T follicular helper cell (primary cell): Measurements from ENCODE around the gene OR1D2.
A peak's percentile ranks its signal among the peaks of the same experiment; 100 is the strongest.
"Not testable (repeated sequence)": the region's sequence is repeated elsewhere in the genome, so short reads cannot be mapped to it uniquely, and the experiment has no call there.

Experiments
- DNase-seq: peaks from one replicate; pipeline ENCODE4 v3.0.0-alpha.2; 2020; ENCODE audit warnings: low read depth
- total RNA-seq, 2 experiments: gene quantifications; one replicate each; lab custom pipeline; 2026; lab: John Stamatoyannopoulos, UW

The OR1D2 gene, protein sequence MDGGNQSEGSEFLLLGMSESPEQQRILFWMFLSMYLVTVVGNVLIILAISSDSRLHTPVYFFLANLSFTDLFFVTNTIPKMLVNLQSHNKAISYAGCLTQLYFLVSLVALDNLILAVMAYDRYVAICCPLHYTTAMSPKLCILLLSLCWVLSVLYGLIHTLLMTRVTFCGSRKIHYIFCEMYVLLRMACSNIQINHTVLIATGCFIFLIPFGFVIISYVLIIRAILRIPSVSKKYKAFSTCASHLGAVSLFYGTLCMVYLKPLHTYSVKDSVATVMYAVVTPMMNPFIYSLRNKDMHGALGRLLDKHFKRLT
- total RNA-seq, result 0 reads per million in 2 experiments

DNA sequence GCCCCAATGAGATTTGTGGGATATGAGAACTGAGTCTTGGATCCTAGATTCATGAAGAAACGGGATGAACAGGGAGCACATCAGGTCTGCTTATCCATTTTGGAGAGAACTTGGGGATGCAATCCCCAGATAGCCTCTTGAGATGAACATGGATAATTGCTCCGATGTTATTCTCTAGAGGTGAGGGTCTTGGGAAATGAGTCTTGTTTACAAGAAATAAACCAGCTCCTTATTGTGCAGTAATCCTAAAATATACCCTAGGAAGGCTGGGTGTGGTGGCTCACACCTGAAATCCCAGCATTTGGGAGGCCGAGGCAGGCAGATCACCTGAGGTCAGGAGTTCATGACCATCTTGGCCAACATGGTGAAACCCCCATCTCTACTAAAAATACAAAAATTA, at the start of gene OR1D2:
Gene OR1D2 (minus strand): TSS at position 101 of the 400 bp plus-strand sequence. CDS start 11,426 bp downstream, outside the sequence.
- no peak for DNase-seq

DNA sequence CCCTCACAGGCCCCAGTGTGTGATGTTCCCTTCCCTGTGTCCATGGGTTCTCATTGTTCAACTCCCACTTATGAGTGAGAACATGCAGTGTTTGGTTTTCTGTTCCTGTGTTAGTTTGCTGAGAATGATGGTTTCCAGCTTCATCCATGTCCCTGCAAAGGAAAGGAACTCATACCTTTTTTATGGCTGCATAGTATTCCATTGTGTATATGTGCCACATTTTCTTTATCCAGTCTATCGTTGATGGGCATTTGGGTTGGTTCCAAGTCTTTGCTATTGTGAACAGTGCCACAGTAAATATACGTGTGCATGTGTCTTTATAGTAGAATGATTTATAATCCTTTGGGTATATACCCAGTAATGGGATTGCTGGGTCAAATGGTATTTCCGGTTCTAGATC, 33.3 kb upstream of the OR1D2 start:
- DNase-seq, result not testable (repeated sequence)

DNA sequence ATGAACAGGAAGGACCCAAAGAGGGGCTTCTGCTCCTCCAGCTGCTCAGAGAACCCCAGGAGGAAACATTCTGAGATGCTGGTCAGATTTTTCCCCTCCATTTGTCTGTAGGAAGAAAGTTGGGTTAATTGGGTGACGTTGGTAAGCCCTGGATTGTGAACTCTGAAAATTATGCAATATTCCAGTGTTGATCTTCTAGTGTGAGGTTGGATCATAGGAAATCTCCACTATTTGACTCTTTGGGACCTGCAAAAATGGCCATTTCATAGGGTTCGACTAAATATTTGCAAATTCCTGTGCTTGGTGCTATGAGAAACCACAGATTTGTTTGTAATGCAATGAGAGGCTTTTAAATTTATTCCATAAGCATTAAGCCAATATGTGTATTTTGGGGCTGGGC, 23.2 kb upstream of the OR1D2 start, which contains the start of gene OR1G1:
Gene OR1G1 (minus strand): TSS at position 101 of the 400 bp plus-strand sequence. CDS start 0 bp downstream, at position 101.
- no peak for DNase-seq

DNA sequence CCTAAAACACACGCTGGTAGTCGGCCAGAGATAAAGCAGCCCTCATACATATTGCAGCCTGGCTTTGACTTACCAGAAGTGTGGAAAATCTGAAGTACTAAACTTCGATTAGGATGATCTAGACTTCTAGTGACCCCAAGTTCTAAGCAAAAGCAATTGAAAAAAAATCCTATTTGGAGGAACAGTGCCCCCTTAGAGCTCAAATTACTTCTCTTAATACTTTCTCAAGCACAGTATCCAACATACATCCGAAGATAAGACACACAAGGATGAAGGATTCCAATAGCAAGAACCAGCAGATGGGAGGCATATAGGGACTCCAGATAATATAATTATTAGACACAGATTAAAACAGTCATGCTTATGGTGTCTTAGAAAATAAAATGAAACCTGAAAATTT, 30.4 kb downstream of the OR1D2 start:
- not testable (repeated sequence) for DNase-seq

DNA sequence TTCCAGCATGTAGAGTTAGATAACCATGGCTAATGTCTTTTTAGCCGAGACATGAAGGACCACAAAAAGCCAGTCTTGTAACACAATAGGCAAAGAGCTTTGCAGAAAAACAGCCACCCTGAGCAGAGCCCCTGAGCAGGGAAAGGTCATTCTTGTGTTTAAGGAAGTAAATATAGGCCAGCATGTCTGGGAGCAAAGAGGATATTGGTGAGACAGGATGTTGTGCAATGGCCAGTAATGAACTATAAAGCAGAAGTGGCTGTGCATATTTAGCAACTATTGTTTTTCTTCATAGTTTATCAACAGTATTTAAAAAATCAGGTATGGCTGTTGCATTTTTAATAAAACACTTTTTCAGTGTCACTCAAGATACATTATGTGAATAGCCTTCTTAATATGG, 39.0 kb downstream of the OR1D2 start:
- DNase-seq, result not testable (repeated sequence)

DNA sequence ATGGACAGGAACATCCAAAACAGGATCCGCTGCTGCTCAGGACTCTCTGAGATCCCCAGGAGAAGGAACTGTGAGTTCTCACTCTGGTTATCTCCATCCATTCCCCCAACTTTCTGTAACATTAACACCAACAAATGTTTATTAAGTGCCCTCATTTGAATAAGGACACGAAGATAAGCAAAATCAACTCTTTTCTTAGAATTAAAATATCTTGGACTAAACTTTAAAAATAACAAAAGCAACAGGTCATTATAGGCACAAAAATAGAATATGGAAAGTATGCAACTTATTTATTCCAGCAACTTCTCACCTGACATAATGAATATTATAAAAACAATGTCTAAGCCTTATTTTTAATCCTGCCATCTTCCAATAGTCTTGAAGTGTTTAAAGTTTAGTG, 40.7 kb downstream of the OR1D2 start, which contains the start of gene OR1D5:
Gene OR1D5 (minus strand): TSS at position 101 of the 400 bp plus-strand sequence. CDS start 0 bp downstream, at position 101.
- DNase-seq, result not testable (repeated sequence)

DNA sequence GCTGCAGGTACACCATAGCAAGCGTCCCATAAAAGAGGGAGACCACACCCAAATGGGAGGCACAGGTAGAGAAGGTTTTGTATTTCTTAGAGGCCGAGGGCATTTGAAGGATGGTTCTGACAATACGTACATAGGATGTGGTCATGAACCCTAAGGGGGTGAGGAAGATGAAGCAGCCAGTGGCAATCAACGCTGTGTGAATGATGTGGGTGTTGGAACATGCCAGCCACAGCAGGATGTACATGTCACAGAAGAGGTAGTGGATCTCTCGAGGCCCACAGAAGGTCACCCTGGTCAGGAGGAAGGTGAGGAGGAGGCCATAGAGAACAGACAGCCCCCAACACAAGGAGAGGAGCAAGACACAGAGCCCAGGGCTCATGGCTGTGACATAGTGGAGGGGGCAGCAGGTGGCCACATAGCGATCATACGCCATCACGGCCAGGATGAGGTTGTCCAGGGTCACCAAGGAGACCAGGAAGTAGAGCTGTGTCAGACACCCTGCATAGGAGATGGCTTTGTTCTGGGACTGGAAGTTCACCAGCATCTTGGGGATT, 41.3 kb downstream of the OR1D2 start:
- DNase-seq, result not testable (repeated sequence)

DNA sequence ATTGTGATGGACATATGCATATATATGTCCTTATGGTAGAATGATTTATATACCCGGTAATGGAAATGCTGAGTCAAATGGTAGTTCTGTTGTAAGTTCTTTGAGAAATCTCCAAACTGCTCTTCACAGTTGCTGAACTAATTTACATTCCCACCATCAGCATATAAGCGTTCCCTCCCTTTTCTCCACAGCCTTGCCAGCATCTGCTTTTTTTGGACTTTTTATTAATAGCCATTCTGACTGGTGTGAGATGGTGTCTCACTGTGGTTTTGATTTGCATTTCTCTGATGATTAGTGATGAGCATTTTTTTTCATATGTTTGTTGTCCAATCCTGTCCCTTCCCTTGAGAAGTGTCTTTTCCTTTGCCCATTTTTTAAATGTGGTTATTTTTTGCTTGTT, 49.4 kb downstream of the OR1D2 start:
- not testable (repeated sequence) for DNase-seq

DNA sequence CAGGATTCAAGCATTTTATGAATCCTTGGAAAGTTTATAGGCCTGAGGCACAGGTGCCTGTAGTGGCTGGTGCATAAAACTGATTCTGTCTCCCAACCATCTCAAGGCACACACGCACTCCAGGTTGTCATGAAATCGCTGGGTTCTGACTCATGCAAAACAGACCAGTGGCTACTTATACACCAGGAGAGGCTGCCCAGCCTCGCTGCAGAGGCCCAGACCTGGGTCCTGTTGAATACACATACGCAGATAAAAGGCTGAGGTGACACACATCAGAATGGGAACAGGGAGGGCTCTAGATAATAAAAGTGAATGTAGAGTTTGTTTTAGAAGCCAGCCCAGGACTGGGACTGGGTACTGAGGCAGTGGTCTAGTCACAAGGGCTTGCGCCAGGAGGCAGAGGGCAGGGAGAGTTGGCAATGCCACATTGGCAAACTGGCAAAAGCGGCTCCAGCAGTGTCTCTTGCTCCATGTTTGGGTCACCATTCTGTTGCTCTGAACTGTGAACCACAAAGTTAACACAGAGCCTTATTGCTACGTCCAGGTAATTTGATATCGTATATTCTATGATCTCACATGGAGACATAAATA, 54.4 kb downstream of the OR1D2 start:
- no peak for DNase-seq

DNA sequence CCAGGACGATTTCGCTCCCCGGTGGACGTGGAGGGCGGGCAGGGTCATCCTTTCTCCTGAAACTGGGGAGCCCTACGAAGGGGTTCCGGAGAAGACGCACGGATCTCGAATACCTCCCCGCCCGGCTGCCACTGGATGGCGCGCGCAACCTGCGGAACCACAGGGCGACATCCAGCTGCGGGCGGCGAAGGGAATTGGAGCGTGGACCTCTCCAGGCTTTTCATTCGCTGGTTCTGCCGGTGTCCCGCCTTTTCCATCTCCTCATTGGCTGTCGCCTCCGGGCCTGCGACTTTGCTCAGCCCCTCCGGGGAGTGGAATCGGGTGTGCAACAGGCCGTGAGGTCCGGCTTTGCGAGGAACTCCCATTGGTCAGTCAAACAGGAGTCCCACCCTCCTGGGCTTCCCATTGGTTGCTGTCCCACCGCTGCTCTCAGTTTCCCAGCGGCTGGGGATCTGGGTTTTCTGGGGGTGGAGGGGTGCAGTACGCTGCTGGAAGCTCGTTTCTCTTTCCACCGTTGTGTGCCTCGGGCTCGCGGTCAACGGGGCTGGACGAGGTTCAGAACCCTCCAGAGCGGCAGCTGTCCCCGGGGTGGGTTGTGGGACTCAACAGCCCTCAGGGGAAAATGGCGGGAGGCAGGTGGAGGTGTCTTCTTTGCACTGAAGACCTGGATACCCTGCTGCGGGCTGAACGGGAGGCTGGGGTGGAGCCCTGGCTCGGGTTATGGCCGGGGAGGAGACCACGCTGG, 55.3 kb downstream of the OR1D2 start:
- DNase-seq, result peak; percentile 91

DNA sequence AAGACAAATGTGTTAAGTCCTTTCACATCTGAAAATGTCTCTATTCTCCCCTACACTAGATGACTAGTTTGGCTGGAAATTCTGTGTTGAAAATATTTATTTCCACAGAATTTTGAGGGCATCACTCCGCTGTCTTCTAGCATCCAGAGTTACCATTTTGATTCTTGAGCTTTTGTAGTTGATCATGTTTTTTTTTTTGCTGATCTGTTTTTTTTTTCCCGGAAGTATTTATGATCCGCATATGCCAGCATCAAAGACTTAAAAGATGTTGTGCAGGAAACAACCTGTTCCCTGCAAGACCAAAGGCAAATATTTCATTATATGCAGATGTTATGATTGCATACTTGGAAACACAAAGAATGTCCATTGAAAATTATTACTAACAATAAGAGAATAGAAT, 57.5 kb downstream of the OR1D2 start:
- DNase-seq, result no peak

DNA sequence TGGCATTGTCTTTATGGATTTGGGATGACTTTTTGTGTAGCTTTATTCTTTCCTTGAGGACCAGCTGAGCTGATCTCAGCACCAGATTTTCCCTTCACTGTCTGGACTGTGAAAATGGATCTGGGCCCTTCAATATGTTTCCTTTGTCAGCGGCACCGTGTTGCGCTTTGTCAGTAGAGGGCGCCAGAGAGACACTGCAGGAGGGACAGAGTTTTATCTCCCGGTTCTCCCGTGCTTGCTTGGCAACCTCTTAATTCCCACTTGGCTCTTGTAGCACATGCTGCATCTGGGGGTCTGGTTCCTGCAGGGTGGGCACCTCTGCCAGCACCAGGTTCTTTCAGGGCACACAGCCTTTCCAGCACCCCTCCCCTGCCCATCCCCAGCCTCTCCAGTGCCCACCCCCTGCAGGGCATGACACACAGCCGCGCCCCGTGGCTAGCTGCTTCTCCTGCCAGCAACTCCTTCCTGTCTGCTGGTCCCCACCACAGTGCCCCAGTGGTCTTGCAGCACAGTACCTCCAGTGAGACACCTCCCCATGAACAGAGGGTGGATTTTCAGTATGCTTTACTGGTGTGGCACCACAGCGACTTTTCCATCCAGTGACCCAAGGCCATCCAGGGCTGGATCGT, 60.4 kb downstream of the OR1D2 start:
- no peak for DNase-seq

DNA sequence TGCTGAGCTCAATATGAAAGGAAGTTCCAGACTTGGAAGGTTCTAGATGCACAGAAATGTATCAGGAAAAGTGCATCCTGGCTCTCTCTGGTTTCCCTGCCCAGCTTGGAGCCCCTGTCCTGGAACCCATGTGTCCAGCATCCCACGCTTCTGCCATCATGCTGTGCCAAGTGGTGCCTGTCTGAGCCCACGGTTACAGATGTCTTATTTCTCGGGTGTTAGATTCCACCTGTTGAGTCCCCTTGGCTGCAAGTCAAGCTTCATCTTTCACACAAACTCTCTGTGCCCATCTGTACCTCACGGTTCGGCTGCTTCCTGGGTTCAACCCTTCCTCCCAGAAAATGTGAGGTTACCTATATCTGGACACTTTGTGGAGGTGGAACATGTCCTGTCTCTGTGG, 63.3 kb downstream of the OR1D2 start:
- no peak for DNase-seq

DNA sequence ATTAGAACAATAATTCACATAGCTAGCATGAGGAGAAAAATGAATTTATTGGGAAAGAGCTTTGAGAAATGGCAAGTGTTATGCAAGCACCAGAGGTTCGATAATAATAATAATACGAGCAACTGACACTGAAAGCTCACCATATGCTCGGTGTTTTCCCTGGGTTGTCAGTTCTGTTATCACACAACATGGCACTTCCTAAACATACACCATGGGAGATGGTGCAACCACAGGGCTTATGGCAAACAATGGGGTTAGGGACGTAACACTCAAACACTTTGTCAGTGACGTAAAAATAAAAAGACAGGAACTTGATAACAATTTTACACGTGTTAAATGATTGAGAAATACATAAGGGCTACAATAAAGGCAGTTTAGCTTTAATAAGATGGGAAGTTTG, 64.5 kb downstream of the OR1D2 start:
- DNase-seq, result no peak

DNA sequence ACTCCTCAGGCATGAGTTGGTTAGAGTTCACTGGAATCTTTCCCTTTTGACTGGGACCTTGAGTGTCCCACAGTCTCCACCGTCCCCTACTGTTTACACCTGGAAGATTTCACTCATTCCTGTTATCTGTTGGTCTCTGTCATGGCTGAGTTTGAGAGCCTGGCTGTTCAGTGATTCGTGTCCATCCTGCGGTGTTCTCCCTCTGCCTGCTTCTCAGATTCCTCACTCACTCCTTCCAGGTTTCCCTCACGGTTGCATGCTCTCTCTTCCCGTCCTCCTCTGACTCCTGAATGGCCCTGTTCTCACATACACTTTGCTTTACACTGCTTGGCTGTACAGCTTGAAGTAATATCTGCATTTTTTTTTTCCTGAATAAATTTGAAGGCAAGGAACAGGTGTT, 65.3 kb downstream of the OR1D2 start:
- no peak for DNase-seq
